GM23338 (cell line): ENCODE measurements around the gene ARHGAP28. TPM values are rescaled to one million over a fixed set of nuclear protein-coding genes. Genes with fewer than 3 reads are reported as not detected.

Source experiments
- ATAC-seq: fragments of 200-7000 bp; cut with Tn5 transposase; 3 replicates; pipeline ENCODE4 v1.9.1; 2020
- DNase-seq: peaks from one replicate; pipeline ENCODE4 v3.0.0-alpha.2; 2015; ENCODE audit warnings: low spot score
- H2AFZ ChIP-seq: fragments of 200-600 bp; sonication (generic); 2 replicates; pipeline ENCODE4 v1.8.0; 2016; ENCODE audit warnings: antibody characterized with exemption, mild to moderate bottlenecking, moderate library complexity
- H3F3A ChIP-seq: fragments of 200-600 bp; sonication (generic); replicated peaks from 2 replicates; pipeline ENCODE4 v1.8.0; 2017; ENCODE audit warnings: antibody characterized with exemption, mixed run types, low read depth
- H3K27ac ChIP-seq: fragments of 200-600 bp; sonication (generic); 2 replicates; pipeline ENCODE4 v1.6.1; 2016; ENCODE audit warnings: low read depth
- H3K27me3 ChIP-seq: fragments of 200-600 bp; sonication (generic); 2 replicates; pipeline ENCODE4 v1.8.0; 2016; ENCODE audit warnings: mild to moderate bottlenecking, mixed run types, moderate library complexity; ENCODE audit not compliant: insufficient read depth
- H3K36me3 ChIP-seq: fragments of 200-600 bp; sonication (generic); 2 replicates; pipeline ENCODE4 v1.8.0; 2016; ENCODE audit warnings: mild to moderate bottlenecking; ENCODE audit not compliant: insufficient read depth
- H3K4me1 ChIP-seq: fragments of 200-600 bp; sonication (generic); 2 replicates; pipeline ENCODE4 v1.8.0; 2016; ENCODE audit warnings: mild to moderate bottlenecking, moderate library complexity; ENCODE audit not compliant: insufficient read depth
- H3K4me2 ChIP-seq: fragments of 200-600 bp; sonication (generic); 2 replicates; pipeline ENCODE4 v1.7.1; 2017; ENCODE audit warnings: mixed run types
- H3K4me3 ChIP-seq: fragments of 200-600 bp; sonication (generic); 2 replicates; pipeline ENCODE4 v1.6.1; 2016; ENCODE audit warnings: mixed run types
- H3K79me2 ChIP-seq: fragments of 200-600 bp; sonication (generic); replicated peaks from 2 replicates; pipeline ENCODE4 v1.8.0; 2017; ENCODE audit warnings: mild to moderate bottlenecking; ENCODE audit not compliant: insufficient read depth
- H3K9me2 ChIP-seq: fragments of 200-600 bp; sonication (generic); 2 replicates; pipeline ENCODE4 v1.8.0; 2017; ENCODE audit not compliant: insufficient read depth
- H4K20me1 ChIP-seq: fragments of 200-600 bp; sonication (generic); replicated peaks from 2 replicates; pipeline ENCODE4 v1.8.0; 2017; ENCODE audit warnings: mild to moderate bottlenecking; ENCODE audit not compliant: insufficient read depth
- H3K27ac Mint-ChIP-seq: 2 replicates; pipeline ENCODE4 v1.8.0; 2020; ENCODE audit warnings: inconsistent platforms, mild to moderate bottlenecking, moderate library complexity, mixed read lengths
- H3K27me3 Mint-ChIP-seq: 3 replicates; pipeline ENCODE4 v1.8.0; 2022; ENCODE audit warnings: low read depth, mild to moderate bottlenecking, moderate library complexity, mixed read lengths, inconsistent platforms; ENCODE audit not compliant: insufficient read depth, poor library complexity
- H3K36me3 Mint-ChIP-seq: 3 replicates; pipeline ENCODE4 v1.8.0; 2021; ENCODE audit warnings: low read depth, mild to moderate bottlenecking, inconsistent platforms, moderate library complexity, mixed read lengths
- H3K4me1 Mint-ChIP-seq: 3 replicates; pipeline ENCODE4 v1.8.0; 2020; ENCODE audit warnings: mild to moderate bottlenecking, inconsistent platforms, mixed read lengths
- H3K4me3 Mint-ChIP-seq: 3 replicates; pipeline ENCODE4 v1.8.0; 2021; ENCODE audit warnings: moderate library complexity, mild to moderate bottlenecking, inconsistent platforms, mixed read lengths
- H3K9me3 Mint-ChIP-seq: 3 replicates; pipeline ENCODE4 v1.8.0; 2020; ENCODE audit warnings: moderate library complexity, mild to moderate bottlenecking, inconsistent platforms, mixed read lengths
- EZH2 ChIP-seq: fragments of 200-600 bp; sonication (generic); IDR thresholded peaks from one replicate; pipeline ENCODE4 v1.8.0; 2017; ENCODE audit warnings: antibody characterized with exemption, mild to moderate bottlenecking, low read depth; ENCODE audit not compliant: unreplicated experiment
- EZH2phosphoT487 ChIP-seq: fragments of 200-600 bp; sonication (generic); IDR thresholded peaks from one replicate; pipeline ENCODE4 v1.8.1; 2018; ENCODE audit warnings: antibody characterized with exemption; ENCODE audit not compliant: unreplicated experiment
- JUNB ChIP-seq: IDR thresholded peaks from one replicate; pipeline ENCODE4 v1.6.1; 2016; ENCODE audit warnings: antibody characterized with exemption; ENCODE audit not compliant: unreplicated experiment
- POLR2AphosphoS5 ChIP-seq: IDR thresholded peaks from 2 replicates; pipeline ENCODE4 v1.6.1; 2016; ENCODE audit warnings: antibody characterized with exemption, low read depth
- STAT1 ChIP-seq: IDR thresholded peaks from one replicate; pipeline ENCODE4 v1.6.1; 2016; ENCODE audit warnings: antibody characterized with exemption; ENCODE audit not compliant: unreplicated experiment
- ZNF114 ChIP-seq: fragments of 250-450 bp; sonication (Bioruptor Pico); IDR thresholded peaks from 2 replicates; pipeline ENCODE4 v1.5.0; 2020; ENCODE audit warnings: mild to moderate bottlenecking, moderate library complexity
- ZNF331 ChIP-seq: fragments of 250-450 bp; sonication (Bioruptor Pico); IDR thresholded peaks from 2 replicates; pipeline ENCODE4 v1.5.0; 2020; ENCODE audit warnings: low read depth, mild to moderate bottlenecking, moderate library complexity
- polyA plus RNA-seq: library from polyadenylated mRNA; unstranded; fragments of >200 nt; fragmentation: Nextera tagmentation; extraction: Ambion mirVana; gene quantifications from 2 replicates; pipeline ENCODE4 v1.2.1, GENCODE V29; 2016
- total RNA-seq: library from RNA; depleted of rRNA; stranded (reverse); fragments of >200 nt; shearing (Covaris generic); gene quantifications from 2 replicates; pipeline ENCODE4 v1.2.3, GENCODE V29; 2014
- TF ChIP-seq, protein P1 (sequence below), 2 experiments: fragments of 200-600 bp in 1 of 2; sonication (generic) in 1 of 2; conservative IDR thresholded peaks; 2 replicates each; pipeline versions ENCODE4 v1.5.1 to v1.6.1; 2016 to 2017; ENCODE audit warnings: antibody characterized with exemption in 2 of 2, low read depth in 2 of 2, mild to moderate bottlenecking in 2 of 2, moderate library complexity in 1 of 2
- TF ChIP-seq, protein P2 (sequence below): IDR thresholded peaks from 2 replicates; pipeline ENCODE4 v1.6.1; 2016; ENCODE audit warnings: antibody characterized with exemption
- TF ChIP-seq, protein P3 (sequence below): IDR thresholded peaks from one replicate; pipeline ENCODE4 v1.6.1; 2018; ENCODE audit warnings: antibody characterized with exemption; ENCODE audit not compliant: unreplicated experiment

ARHGAP28 gene
- total and polyA plus RNA-seq, 2 experiments from 2014 or later, result 2.8 to 9.6 TPM

DNA sequence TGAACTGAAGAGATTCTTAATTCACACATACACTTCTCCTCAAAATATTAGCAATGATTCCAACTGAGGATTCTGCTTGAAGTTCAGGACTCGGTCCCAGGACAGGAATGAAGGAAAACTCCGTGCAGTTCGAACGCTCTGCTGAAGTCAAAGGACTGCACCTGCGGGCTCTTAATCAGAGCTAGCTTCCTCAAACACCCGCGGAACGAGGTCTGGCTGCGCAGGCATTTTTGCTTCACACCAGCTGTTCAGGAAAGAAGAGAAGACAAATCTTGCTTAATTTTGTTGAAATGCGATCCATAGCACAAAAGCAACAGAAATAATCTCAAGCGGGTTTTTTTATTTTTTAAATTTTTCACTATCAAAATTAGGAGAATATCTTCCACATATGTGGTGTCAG lies 212.5 kb downstream of the ARHGAP28 start:
- H3K27ac Mint-ChIP-seq, result no peak overlapping the region
- no peaks in the 10 kb centered on the region for H3K9me3 Mint-ChIP-seq

More for the DNA sequence above, 212.5 kb downstream of the ARHGAP28 start:
- peaks cover 5% of the 10 kb centered on the region; the same call in 1 of the 2 replicates for H3K36me3 ChIP-seq
- peaks cover 3% of the 10 kb centered on the region for H3K27me3 Mint-ChIP-seq
- DNase-seq (no peak), ATAC-seq (no peak)
- no peaks in the 10 kb centered on the region for H3K9me2 ChIP-seq
- H3K4me3 Mint-ChIP-seq, result no peak overlapping the region
- TF ChIP-seq STAT1, result no peak
- TF ChIP-seq ZNF114 (CRISPR knock-in tag), result no peak
- no peak for TF ChIP-seq EZH2phosphoT487
- TF ChIP-seq, protein P1, sequence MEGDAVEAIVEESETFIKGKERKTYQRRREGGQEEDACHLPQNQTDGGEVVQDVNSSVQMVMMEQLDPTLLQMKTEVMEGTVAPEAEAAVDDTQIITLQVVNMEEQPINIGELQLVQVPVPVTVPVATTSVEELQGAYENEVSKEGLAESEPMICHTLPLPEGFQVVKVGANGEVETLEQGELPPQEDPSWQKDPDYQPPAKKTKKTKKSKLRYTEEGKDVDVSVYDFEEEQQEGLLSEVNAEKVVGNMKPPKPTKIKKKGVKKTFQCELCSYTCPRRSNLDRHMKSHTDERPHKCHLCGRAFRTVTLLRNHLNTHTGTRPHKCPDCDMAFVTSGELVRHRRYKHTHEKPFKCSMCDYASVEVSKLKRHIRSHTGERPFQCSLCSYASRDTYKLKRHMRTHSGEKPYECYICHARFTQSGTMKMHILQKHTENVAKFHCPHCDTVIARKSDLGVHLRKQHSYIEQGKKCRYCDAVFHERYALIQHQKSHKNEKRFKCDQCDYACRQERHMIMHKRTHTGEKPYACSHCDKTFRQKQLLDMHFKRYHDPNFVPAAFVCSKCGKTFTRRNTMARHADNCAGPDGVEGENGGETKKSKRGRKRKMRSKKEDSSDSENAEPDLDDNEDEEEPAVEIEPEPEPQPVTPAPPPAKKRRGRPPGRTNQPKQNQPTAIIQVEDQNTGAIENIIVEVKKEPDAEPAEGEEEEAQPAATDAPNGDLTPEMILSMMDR (conservative IDR thresholded peaks at IDR 0.05; ENCODE audit: low read depth in 2 of 2), result no peak
- TF ChIP-seq POLR2AphosphoS5, result no peak
- TF ChIP-seq JUNB, result no peak
- TF ChIP-seq, protein P2, sequence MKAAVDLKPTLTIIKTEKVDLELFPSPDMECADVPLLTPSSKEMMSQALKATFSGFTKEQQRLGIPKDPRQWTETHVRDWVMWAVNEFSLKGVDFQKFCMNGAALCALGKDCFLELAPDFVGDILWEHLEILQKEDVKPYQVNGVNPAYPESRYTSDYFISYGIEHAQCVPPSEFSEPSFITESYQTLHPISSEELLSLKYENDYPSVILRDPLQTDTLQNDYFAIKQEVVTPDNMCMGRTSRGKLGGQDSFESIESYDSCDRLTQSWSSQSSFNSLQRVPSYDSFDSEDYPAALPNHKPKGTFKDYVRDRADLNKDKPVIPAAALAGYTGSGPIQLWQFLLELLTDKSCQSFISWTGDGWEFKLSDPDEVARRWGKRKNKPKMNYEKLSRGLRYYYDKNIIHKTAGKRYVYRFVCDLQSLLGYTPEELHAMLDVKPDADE, result no peak
- TF ChIP-seq EZH2, result no peak
- no peak for TF ChIP-seq ZNF331 (CRISPR knock-in tag)
- TF ChIP-seq, protein P3, sequence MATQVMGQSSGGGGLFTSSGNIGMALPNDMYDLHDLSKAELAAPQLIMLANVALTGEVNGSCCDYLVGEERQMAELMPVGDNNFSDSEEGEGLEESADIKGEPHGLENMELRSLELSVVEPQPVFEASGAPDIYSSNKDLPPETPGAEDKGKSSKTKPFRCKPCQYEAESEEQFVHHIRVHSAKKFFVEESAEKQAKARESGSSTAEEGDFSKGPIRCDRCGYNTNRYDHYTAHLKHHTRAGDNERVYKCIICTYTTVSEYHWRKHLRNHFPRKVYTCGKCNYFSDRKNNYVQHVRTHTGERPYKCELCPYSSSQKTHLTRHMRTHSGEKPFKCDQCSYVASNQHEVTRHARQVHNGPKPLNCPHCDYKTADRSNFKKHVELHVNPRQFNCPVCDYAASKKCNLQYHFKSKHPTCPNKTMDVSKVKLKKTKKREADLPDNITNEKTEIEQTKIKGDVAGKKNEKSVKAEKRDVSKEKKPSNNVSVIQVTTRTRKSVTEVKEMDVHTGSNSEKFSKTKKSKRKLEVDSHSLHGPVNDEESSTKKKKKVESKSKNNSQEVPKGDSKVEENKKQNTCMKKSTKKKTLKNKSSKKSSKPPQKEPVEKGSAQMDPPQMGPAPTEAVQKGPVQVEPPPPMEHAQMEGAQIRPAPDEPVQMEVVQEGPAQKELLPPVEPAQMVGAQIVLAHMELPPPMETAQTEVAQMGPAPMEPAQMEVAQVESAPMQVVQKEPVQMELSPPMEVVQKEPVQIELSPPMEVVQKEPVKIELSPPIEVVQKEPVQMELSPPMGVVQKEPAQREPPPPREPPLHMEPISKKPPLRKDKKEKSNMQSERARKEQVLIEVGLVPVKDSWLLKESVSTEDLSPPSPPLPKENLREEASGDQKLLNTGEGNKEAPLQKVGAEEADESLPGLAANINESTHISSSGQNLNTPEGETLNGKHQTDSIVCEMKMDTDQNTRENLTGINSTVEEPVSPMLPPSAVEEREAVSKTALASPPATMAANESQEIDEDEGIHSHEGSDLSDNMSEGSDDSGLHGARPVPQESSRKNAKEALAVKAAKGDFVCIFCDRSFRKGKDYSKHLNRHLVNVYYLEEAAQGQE, result no peak
- H3K27ac ChIP-seq, result no peak overlapping the region
- no peaks in the 10 kb centered on the region for H4K20me1 ChIP-seq
- H3K27me3 ChIP-seq, result no peaks in the 10 kb centered on the region
- H3K4me1 Mint-ChIP-seq, result no peaks in the 10 kb centered on the region
- no peaks in the 10 kb centered on the region for H3K4me1 ChIP-seq
- H3K79me2 ChIP-seq, result no peaks in the 10 kb centered on the region
- H3F3A ChIP-seq, result no peaks in the 10 kb centered on the region
- H3K36me3 Mint-ChIP-seq, result peaks cover 23% of the 10 kb centered on the region
- no peak overlapping the region for H2AFZ ChIP-seq
- H3K4me2 ChIP-seq, result no peak overlapping the region
- no peak overlapping the region for H3K4me3 ChIP-seq
